Suprapubic skin (tissue), 4 donors: ENCODE data around the gene SMARCE1.

ENCODE experiments used
- CTCF ChIP-seq, 2 donors: fragments of 200-600 bp in 1 of 2; fragments of 450-650 bp in 1 of 2; sonication (generic) in 1 of 2; IDR thresholded peaks; one replicate each; pipeline ENCODE4 v1.5.1; 2016 to 2019; ENCODE audit warnings: antibody characterized with exemption in 2 of 2, mild to moderate bottlenecking in 1 of 2, moderate library complexity in 1 of 2
- EP300 ChIP-seq: sonication (generic); formaldehyde crosslinking; IDR thresholded peaks from one replicate; pipeline ENCODE4 v1.6.1; 2017; ENCODE audit warnings: antibody characterized with exemption
- POLR2A ChIP-seq, 2 donors: fragments of 450-650 bp; IDR thresholded peaks; one replicate each; pipeline ENCODE4 v1.6.1; 2017; ENCODE audit warnings: antibody characterized with exemption in 2 of 2, mild to moderate bottlenecking in 2 of 2, moderate library complexity in 2 of 2
- POLR2AphosphoS5 ChIP-seq, 3 donors: sonication (generic); formaldehyde crosslinking; IDR thresholded peaks; one replicate each; pipeline ENCODE4 v1.6.1; 2017; ENCODE audit warnings: antibody characterized with exemption in 3 of 3

- TF ChIP-seq CTCF (IDR thresholded peaks at IDR 0.05) = no peak
- no peak for TF ChIP-seq POLR2AphosphoS5 (IDR thresholded peaks at IDR 0.05)
- TF ChIP-seq POLR2A (IDR thresholded peaks at IDR 0.05) = no peak
- TF ChIP-seq EP300 = no peak
Measured at GRCh38 chr17:40678902-40679522, 31.4 kb upstream of the SMARCE1 start.
